Esophagus muscularis mucosa (tissue), 4 donors: ENCODE data around the gene KLC1. TPM values are rescaled to one million over a fixed set of nuclear protein-coding genes. Genes with fewer than 3 reads are reported as not detected.

Source experiments
- DNase-seq: peaks from one replicate; pipeline ENCODE4 v3.0.0-alpha.2; 2017; ENCODE audit errors: extremely low spot score
- H3K27ac ChIP-seq, 4 donors: fragments of 200-600 bp; sonication (generic); replicated peaks in 1 of 4; 1 replicate in 3 of 4; 2 replicates in 1 of 4; pipeline ENCODE4 v1.5.1; 2016 to 2019; ENCODE audit warnings: mild to moderate bottlenecking in 1 of 4
- H3K27me3 ChIP-seq, 4 donors: fragments of 200-600 bp; sonication (generic); one replicate each; pipeline versions ENCODE4 v1.5.1 to v1.6.0; 2016 to 2019
- H3K36me3 ChIP-seq, 4 donors: fragments of 200-600 bp; sonication (generic); one replicate each; pipeline ENCODE4 v1.5.1; 2016 to 2019
- H3K4me1 ChIP-seq, 4 donors: fragments of 200-600 bp; sonication (generic); one replicate each; pipeline ENCODE4 v1.5.1; 2016 to 2019
- H3K4me3 ChIP-seq, 4 donors: fragments of 200-600 bp; sonication (generic); 1 replicate in 2 of 4; 2 replicates in 2 of 4; pipeline ENCODE4 v1.5.1; 2016 to 2019; ENCODE audit warnings: mild to moderate bottlenecking in 4 of 4, moderate library complexity in 1 of 4
- H3K9me3 ChIP-seq, 4 donors: fragments of 200-600 bp; sonication (generic); 1 replicate in 3 of 4; 2 replicates in 1 of 4; pipeline ENCODE4 v1.5.1; 2016 to 2019
- EP300 ChIP-seq: sonication (generic); formaldehyde crosslinking; IDR thresholded peaks from one replicate; pipeline ENCODE4 v1.6.1; 2017; ENCODE audit warnings: antibody characterized with exemption
- POLR2A ChIP-seq: fragments of 450-650 bp; IDR thresholded peaks from one replicate; pipeline ENCODE4 v1.6.1; 2017; ENCODE audit warnings: antibody characterized with exemption, moderate library complexity, mild to moderate bottlenecking, low read depth
- POLR2AphosphoS5 ChIP-seq, 2 donors: sonication (generic); formaldehyde crosslinking; IDR thresholded peaks; one replicate each; pipeline ENCODE4 v1.6.1; 2017; ENCODE audit warnings: antibody characterized with exemption in 2 of 2
- WGBS: methylation state at CpG from one replicate; pipeline ENCODE4 v1.1.5; 2018; 5-methylcytosine and 5-hydroxymethylcytosine counted together
- intact Hi-C: fragments of 100-400 bp; cut with DNase I; formaldehyde crosslinking; loops from one replicate; pipeline ENCODE4 v1.15.1; 2023
- total RNA-seq, 4 donors: library from RNA; depleted of rRNA; stranded (reverse); fragments of >200 nt; gene quantifications; one replicate each; pipeline versions ENCODE4 v1.1.0 to v1.2.1, GENCODE V29; 2016
- TF ChIP-seq, protein P1 (sequence below), 3 experiments: fragments of 200-600 bp in 2 of 3; fragments of 450-650 bp in 1 of 3; sonication (generic) in 2 of 3; IDR thresholded peaks; one replicate each; pipeline ENCODE4 v1.5.1; 2017 to 2019; ENCODE audit warnings: antibody characterized with exemption in 3 of 3, mild to moderate bottlenecking in 2 of 3, moderate library complexity in 1 of 3

Gene KLC1
- total RNA-seq, 4 donors from 2014 or later, result 285 to 343 (median 312) TPM

- Histone ChIP-seq H3K27me3 (no peaks in the 10 kb centered on the region), H3K9me3 (no peaks in the 10 kb centered on the region), H3K4me3 (no peak overlapping the region), H3K4me1 (peaks cover 60 to 79% (median 72%) of the 10 kb centered on the region in 4 donors), H3K36me3 (peaks cover 0 to 8% (median 1%) of the 10 kb centered on the region in 4 donors), H3K27ac (peak overlapping the region; percentile 23 to 72 (median 52))
- no peak for DNase-seq
- 83% methylated on average over 10 of the region's 24 CpGs for WGBS
- intact Hi-C loops, result no loop called here
- TF ChIP-seq POLR2A, result no peak
- no peak for TF ChIP-seq POLR2AphosphoS5 (IDR thresholded peaks at IDR 0.05)
- no peak for TF ChIP-seq EP300
- TF ChIP-seq, protein P1, sequence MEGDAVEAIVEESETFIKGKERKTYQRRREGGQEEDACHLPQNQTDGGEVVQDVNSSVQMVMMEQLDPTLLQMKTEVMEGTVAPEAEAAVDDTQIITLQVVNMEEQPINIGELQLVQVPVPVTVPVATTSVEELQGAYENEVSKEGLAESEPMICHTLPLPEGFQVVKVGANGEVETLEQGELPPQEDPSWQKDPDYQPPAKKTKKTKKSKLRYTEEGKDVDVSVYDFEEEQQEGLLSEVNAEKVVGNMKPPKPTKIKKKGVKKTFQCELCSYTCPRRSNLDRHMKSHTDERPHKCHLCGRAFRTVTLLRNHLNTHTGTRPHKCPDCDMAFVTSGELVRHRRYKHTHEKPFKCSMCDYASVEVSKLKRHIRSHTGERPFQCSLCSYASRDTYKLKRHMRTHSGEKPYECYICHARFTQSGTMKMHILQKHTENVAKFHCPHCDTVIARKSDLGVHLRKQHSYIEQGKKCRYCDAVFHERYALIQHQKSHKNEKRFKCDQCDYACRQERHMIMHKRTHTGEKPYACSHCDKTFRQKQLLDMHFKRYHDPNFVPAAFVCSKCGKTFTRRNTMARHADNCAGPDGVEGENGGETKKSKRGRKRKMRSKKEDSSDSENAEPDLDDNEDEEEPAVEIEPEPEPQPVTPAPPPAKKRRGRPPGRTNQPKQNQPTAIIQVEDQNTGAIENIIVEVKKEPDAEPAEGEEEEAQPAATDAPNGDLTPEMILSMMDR (IDR thresholded peaks at IDR 0.05), result no peak
Measured at GRCh38 chr14:103712633-103713247, 83.7 kb downstream of the KLC1 start.

DNA sequence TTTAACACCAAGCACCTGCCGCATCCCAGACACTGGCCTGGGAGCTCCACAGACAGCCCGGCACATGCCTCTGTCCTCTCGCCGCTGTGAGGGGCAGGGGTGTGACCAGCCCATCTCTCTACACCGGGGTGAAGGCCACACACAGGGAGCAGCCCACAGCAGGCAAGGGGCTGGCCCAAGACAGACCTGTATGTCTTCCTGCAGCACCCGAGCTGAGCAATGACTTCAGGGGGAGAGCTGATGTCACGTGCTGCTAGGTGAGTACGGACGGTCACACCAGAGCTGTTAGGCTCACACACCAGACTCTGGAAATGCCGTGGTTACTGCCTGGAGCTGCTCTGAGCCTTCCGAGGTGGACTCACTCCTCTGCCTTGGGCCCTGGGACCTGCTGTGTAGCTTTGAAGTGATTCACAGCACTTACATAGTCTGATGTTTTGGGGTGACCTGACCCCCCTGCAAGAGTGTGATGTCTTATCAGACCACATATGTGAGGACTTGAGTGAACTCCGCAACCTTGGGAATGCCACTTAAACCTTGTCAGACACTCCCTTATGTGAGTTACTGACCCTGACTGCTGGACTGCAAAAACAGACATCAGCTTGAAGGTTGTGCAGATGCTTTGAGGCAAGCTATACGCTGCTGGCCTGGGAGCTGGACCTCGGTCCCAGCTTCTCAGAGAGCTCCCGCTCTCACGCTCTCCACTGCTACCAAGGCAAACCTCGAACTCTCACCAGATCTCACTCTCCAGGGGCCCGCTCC is 84.5 kb downstream of the KLC1 start:
- Histone ChIP-seq H3K4me3 (no peak overlapping the region), H3K9me3 (no peaks in the 10 kb centered on the region), H3K36me3 (peaks cover 0 to 8% (median 0%) of the 10 kb centered on the region in 4 donors), H3K27ac (no peak overlapping the region), H3K27me3 (no peaks in the 10 kb centered on the region), H3K4me1 (peaks cover 64 to 79% (median 74%) of the 10 kb centered on the region in 4 donors)
- TF ChIP-seq, protein P1 (IDR thresholded peaks at IDR 0.05), result no peak
- no peak for TF ChIP-seq POLR2A
- TF ChIP-seq POLR2AphosphoS5 (IDR thresholded peaks at IDR 0.05), result no peak
- TF ChIP-seq EP300, result no peak
- no peak for DNase-seq
- WGBS, result 83% methylated on average over 13 of the region's 18 CpGs
- intact Hi-C loops, result no loop called here

- Histone ChIP-seq H3K27me3 (no peaks in the 10 kb centered on the region), H3K36me3 (peaks cover 0 to 8% (median 0%) of the 10 kb centered on the region in 4 donors), H3K4me3 (peak overlapping the region; percentile 85 to 99 (median 95)), H3K27ac (no peak overlapping the region), H3K9me3 (no peaks in the 10 kb centered on the region), H3K4me1 (peaks cover 64 to 79% (median 74%) of the 10 kb centered on the region in 4 donors)
- TF ChIP-seq POLR2A (no peak), EP300 (no peak), POLR2AphosphoS5 (IDR thresholded peaks at IDR 0.05) (no peak)
- TF ChIP-seq, protein P1 (IDR thresholded peaks at IDR 0.05), result no peak
- 69% methylated on average over 16 of the region's 16 CpGs for WGBS
- no peak for DNase-seq
- intact Hi-C loops, result no loop called here
Measured at GRCh38 chr14:103714063-103714724, 85.2 kb downstream of the KLC1 start.

GRCh38 chr14:103715052-103716000 is 86.3 kb downstream of the KLC1 start, which contains the start of the genes XRCC3 and ZFYVE21:
Gene XRCC3 (minus strand): TSS chr14:103715451. CDS start chr14:103711087, 4,364 bp downstream.
Gene ZFYVE21 (plus strand): TSS chr14:103715810. CDS start chr14:103715842, 32 bp downstream.
- Histone ChIP-seq H3K4me3 (peak within 1 kb of the TSS; percentile 85 to 99 (median 95)), H3K36me3 (peaks cover 0 to 2% (median 0%) of the 10 kb centered on the region in 4 donors), H3K9me3 (no peaks in the 10 kb centered on the region), H3K4me1 (peaks cover 62 to 85% (median 81%) of the 10 kb centered on the region in 4 donors), H3K27me3 (no peaks in the 10 kb centered on the region), H3K27ac (peak within 1 kb of the TSS; percentile 89 to 98 (median 93))
- peak; percentile 100 for DNase-seq
- intact Hi-C loops, result no loop called here
- peak; percentile 85 for TF ChIP-seq POLR2A
- TF ChIP-seq, protein P1 (IDR thresholded peaks at IDR 0.05), result peak in 1 of 3 experiments; percentile 44
- TF ChIP-seq POLR2AphosphoS5 (IDR thresholded peaks at IDR 0.05), result peak; percentile 83 to 92
- no peak for TF ChIP-seq EP300
- WGBS, result 0% methylated on average over 9 of the region's 121 CpGs
